KOPT-K1 (cell line): ENCODE data around the gene KRTAP3-3.

ENCODE experiments used
- H3K27ac ChIP-seq: fragments of 200-600 bp; sonication (generic); 2 replicates; pipeline ENCODE4 v1.5.1; 2016; ENCODE audit warnings: antibody characterized with exemption, mild to moderate bottlenecking, low read depth, low read length; ENCODE audit not compliant: poor library complexity, severe bottlenecking
- H3K36me3 ChIP-seq: fragments of 200-600 bp; sonication (generic); 2 replicates; pipeline ENCODE4 v1.5.1; 2017; ENCODE audit warnings: antibody characterized with exemption, mild to moderate bottlenecking, low read length, moderate library complexity; ENCODE audit not compliant: insufficient read depth
- H3K9me3 ChIP-seq: fragments of 200-600 bp; sonication (generic); 2 replicates; pipeline ENCODE4 v1.5.1; 2017; ENCODE audit warnings: antibody characterized with exemption, low read length, mild to moderate bottlenecking; ENCODE audit not compliant: insufficient read depth, poor library complexity, severe bottlenecking

The KRTAP3-3 gene

GRCh38 chr17:40956401-40957254 lies 37.3 kb downstream of the KRTAP3-3 start:
- no peaks in the 10 kb centered on the region for H3K9me3 ChIP-seq
- H3K36me3 ChIP-seq = no peaks in the 10 kb centered on the region
- no peak overlapping the region for H3K27ac ChIP-seq

- Histone ChIP-seq H3K36me3 (no peaks in the 10 kb centered on the region), H3K9me3 (no peaks in the 10 kb centered on the region), H3K27ac (no peak overlapping the region)
Observed at GRCh38 chr17:40953881-40954280, 40.1 kb downstream of the KRTAP3-3 start.

DNA sequence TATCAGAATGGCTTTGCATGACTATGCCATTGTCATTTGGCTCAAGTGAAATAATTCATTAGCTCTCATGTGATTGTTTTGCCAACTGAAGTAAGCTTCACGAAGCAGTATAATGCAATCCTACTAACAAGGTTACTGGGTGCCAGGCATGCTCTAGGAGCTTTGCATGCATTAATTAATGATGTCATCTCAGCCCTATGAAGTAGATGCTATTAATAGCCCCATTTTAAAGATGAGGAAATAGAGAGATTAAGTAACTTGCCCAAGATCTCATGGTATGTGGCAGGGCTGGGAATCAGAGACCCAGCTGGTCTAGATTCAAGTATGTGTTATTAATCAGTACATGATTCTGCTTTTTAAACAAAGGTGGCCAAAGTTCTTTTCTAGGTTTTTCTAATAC lies 41.3 kb downstream of the KRTAP3-3 start:
- H3K36me3 ChIP-seq = no peaks in the 10 kb centered on the region
- no peaks in the 10 kb centered on the region for H3K9me3 ChIP-seq
- no peak overlapping the region for H3K27ac ChIP-seq

DNA sequence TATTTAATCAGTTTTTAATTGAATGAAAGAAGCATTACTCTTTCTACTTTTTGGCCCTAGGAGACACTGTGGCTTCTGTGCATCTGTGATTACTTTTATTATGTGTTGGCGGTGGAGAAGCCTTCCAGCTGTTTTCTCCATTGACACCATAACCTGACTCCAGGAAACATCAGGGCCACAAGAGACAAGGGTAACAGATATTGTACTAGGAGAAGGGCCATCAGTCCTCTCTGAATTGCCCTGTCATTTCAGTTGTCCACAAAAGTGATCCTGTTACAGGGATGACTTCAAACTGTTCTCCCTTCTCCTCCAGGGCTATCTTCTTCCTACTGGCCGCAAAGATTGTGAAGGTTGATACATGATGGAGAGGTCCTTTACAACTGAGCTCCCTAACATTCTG lies 41.8 kb downstream of the KRTAP3-3 start:
- no peaks in the 10 kb centered on the region for H3K36me3 ChIP-seq
- no peak overlapping the region for H3K27ac ChIP-seq

DNA sequence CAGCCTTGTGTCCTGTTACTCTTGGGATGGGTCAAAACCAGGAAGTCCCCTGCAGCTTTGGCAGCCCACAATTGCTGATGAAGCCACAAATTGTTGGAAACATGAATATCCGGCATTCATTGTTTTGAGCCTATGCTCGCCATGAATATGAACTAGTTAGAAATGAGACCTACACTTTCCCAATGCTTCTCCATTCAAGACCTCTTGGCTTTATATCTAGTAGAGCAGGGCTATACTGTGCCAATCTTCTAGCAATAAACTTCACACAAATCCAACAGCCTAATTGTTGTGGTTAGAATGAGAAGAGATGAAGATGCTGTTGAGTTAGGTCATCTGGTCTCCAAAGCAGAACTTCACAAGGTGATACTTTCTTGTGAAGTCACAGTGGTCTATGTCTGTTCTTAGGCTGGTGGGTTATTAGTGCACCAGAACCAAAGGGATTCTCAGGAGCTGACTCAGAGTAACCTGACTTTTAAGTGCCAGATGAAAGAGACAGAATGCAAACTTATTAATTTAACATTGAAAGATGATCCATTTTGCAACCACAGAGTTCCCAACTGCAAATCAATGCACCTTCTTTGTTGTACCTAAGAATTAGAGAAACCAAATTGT lies 42.8 kb downstream of the KRTAP3-3 start:
- no peaks in the 10 kb centered on the region for H3K9me3 ChIP-seq
- H3K27ac ChIP-seq = no peak overlapping the region
- no peaks in the 10 kb centered on the region for H3K36me3 ChIP-seq

More for the DNA sequence above, 41.8 kb downstream of the KRTAP3-3 start:
- H3K9me3 ChIP-seq = no peaks in the 10 kb centered on the region

DNA sequence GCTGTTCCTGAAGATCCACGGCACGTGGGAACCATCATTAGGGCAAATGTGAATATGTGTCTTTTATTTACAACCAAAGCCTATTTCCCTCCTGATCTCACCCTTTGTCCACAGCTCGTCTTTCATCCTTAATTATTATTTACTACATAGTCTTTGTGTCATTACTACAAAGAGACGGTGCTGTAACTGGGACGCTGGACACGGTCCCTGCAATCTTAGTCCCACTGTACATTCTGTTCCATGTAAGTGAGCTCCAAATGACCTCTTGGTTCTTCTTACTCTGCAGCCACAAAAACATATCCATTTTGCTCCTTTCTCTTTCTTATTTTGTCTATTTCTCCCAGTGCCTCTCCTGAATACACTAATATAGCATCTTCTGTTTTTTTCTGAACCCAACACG lies 43.8 kb downstream of the KRTAP3-3 start:
- Histone ChIP-seq H3K9me3 (no peaks in the 10 kb centered on the region), H3K36me3 (no peaks in the 10 kb centered on the region), H3K27ac (no peak overlapping the region)

DNA sequence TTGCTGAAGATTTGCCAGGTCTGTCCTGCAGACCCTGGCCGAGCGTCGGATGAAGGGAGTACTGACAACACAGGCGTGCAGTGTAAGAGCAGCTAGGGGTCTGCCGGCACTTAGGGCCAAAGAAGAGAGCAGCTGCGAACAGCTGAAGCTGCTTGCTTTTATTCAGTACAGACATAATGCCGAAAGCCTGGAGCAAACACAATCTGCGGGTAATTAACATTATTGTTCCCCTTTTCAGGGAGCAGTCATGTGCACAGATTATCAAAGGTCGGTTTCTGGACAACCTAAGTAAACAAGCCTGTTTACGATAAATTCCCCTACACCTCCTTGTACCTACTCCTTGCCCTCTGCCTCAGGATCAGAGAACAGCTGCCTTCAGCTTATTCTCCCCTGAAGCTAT lies 44.5 kb downstream of the KRTAP3-3 start:
- Histone ChIP-seq H3K27ac (no peak overlapping the region), H3K9me3 (no peaks in the 10 kb centered on the region), H3K36me3 (no peaks in the 10 kb centered on the region)

DNA sequence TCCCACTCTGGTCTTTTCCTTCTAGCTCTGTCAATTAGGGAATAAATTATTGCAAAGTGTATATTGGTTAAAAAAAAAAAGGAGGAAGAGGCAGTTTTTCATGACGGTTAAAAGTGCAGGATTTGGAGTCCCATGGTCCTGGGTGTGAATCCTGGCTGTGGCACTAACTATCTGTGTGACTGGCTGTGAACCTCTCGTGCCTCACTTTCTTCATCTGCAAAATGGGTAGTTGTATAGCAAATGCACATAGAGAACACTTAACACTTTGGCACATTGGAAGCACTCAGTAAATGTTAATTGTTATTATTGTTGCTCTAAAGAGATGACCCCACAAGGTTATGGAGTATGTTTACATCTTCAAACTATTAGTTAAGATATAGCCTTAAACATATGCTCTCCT lies 46.0 kb downstream of the KRTAP3-3 start:
- Histone ChIP-seq H3K36me3 (no peaks in the 10 kb centered on the region), H3K27ac (no peak overlapping the region), H3K9me3 (no peaks in the 10 kb centered on the region)

DNA sequence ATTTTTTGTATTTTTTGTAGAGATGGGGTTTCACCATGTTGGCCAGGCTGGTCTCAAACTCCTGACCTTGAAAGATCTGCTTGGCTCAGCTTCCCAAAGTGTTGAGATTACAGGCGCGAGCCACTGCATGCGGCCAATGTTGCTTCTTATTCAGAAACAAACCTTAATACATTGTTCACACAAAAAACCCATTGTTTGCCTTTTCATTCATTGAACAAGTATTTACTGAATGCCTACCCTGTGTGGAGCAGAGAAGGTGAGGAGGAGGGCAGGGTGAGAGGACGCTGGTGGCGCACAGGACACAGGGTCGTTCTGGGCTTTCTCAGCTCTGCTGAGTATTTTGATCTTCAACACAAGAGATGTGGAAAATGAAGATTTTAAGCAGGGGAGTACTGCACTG lies 48.5 kb downstream of the KRTAP3-3 start:
- H3K9me3 ChIP-seq = no peaks in the 10 kb centered on the region
- H3K27ac ChIP-seq = no peak overlapping the region
- no peaks in the 10 kb centered on the region for H3K36me3 ChIP-seq

- Histone ChIP-seq H3K27ac (no peak overlapping the region), H3K36me3 (no peaks in the 10 kb centered on the region), H3K9me3 (no peaks in the 10 kb centered on the region)
Observed at GRCh38 chr17:40944531-40944930, 49.4 kb downstream of the KRTAP3-3 start.
